ENCODE results near the gene CHRDL2. TPM values are rescaled to one million over a fixed set of nuclear protein-coding genes. Genes with fewer than 3 reads are reported as not detected.
"Not testable (repeated sequence)": the region's sequence is repeated elsewhere in the genome, so short reads cannot be mapped to it uniquely, and the experiment has no call there.

Gene CHRDL2
- total RNA-seq, 1 experiment from 2014 or later: 0.37 TPM

DNA sequence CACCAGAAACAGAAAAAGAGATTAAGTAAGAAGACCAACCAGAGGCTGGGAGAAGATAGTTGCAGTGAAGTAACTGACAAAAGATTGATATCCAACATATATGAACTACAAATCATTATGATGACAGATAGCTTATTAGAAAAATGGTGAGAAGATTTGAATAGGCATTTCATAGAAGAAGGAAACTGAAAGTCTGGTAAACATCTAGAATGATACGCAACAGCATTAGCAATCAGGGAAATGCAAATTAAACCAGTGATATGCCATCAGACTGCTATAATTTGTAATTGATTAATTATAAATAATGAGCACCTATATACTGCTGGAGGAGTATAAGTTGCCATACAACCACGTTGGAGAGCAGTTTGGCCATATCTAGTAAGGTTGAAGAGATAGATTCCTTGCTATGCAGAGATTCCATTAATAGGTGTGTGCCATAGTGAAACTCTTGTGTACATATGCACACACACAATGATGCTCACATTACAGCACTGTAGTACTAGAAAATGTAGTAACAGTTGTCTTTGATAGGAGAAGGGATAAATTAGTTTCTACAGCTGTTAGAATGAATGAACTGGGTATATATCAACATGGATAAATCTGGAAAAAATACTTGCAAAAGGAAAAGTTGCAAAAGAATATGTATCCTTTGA, 38.0 kb upstream of the CHRDL2 start:
- Mint-ChIP-seq H3K4me3 (no peak overlapping the region), H3K27me3 (ENCODE audit: low read depth) (no peaks in the 10 kb centered on the region), H3K27ac (no peak overlapping the region; the same call in 1 of the 2 replicates), H3K9me3 (no peaks in the 10 kb centered on the region), H3K4me1 (no peaks in the 10 kb centered on the region), H3K36me3 (no peaks in the 10 kb centered on the region)
- POLR2A ChIA-PET: no interaction called here
- CTCF ChIA-PET: interaction anchor here (1.1 to 1.8 kb wide), 2 partner anchors 30 to 67 kb away, joined by 3 to 6 read pairs; no protein-coding TSS in a partner anchor
- TF ChIP-seq ZNF121 (CRISPR knock-in tag; IDR thresholded peaks at IDR 0.05) (no peak), ZNF416 (CRISPR knock-in tag; IDR thresholded peaks at IDR 0.05) (no peak), ZNF671 (CRISPR knock-in tag; IDR thresholded peaks at IDR 0.05) (no peak), KAT7 (CRISPR knock-in tag; IDR thresholded peaks at IDR 0.05; ENCODE audit: borderline replicate concordance) (no peak), SP1 (CRISPR knock-in tag; conservative IDR thresholded peaks at IDR 0.05) (no peak), FOXP1 (CRISPR knock-in tag; IDR thresholded peaks at IDR 0.05; ENCODE audit: borderline replicate concordance) (no peak)
- TF ChIP-seq, protein P1, sequence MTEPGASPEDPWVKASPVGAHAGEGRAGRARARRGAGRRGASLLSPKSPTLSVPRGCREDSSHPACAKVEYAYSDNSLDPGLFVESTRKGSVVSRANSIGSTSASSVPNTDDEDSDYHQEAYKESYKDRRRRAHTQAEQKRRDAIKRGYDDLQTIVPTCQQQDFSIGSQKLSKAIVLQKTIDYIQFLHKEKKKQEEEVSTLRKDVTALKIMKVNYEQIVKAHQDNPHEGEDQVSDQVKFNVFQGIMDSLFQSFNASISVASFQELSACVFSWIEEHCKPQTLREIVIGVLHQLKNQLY (CRISPR knock-in tag; IDR thresholded peaks at IDR 0.05): no peak
- TF ChIP-seq, protein P2, sequence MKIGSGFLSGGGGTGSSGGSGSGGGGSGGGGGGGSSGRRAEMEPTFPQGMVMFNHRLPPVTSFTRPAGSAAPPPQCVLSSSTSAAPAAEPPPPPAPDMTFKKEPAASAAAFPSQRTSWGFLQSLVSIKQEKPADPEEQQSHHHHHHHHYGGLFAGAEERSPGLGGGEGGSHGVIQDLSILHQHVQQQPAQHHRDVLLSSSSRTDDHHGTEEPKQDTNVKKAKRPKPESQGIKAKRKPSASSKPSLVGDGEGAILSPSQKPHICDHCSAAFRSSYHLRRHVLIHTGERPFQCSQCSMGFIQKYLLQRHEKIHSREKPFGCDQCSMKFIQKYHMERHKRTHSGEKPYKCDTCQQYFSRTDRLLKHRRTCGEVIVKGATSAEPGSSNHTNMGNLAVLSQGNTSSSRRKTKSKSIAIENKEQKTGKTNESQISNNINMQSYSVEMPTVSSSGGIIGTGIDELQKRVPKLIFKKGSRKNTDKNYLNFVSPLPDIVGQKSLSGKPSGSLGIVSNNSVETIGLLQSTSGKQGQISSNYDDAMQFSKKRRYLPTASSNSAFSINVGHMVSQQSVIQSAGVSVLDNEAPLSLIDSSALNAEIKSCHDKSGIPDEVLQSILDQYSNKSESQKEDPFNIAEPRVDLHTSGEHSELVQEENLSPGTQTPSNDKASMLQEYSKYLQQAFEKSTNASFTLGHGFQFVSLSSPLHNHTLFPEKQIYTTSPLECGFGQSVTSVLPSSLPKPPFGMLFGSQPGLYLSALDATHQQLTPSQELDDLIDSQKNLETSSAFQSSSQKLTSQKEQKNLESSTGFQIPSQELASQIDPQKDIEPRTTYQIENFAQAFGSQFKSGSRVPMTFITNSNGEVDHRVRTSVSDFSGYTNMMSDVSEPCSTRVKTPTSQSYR (CRISPR knock-in tag; IDR thresholded peaks at IDR 0.05): no peak
- TF ChIP-seq, protein P3, sequence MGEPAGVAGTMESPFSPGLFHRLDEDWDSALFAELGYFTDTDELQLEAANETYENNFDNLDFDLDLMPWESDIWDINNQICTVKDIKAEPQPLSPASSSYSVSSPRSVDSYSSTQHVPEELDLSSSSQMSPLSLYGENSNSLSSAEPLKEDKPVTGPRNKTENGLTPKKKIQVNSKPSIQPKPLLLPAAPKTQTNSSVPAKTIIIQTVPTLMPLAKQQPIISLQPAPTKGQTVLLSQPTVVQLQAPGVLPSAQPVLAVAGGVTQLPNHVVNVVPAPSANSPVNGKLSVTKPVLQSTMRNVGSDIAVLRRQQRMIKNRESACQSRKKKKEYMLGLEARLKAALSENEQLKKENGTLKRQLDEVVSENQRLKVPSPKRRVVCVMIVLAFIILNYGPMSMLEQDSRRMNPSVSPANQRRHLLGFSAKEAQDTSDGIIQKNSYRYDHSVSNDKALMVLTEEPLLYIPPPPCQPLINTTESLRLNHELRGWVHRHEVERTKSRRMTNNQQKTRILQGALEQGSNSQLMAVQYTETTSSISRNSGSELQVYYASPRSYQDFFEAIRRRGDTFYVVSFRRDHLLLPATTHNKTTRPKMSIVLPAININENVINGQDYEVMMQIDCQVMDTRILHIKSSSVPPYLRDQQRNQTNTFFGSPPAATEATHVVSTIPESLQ (CRISPR knock-in tag; IDR thresholded peaks at IDR 0.05): no peak
- DNase-seq (ENCODE audit: low spot score): no peak
- no peak for ATAC-seq

DNA sequence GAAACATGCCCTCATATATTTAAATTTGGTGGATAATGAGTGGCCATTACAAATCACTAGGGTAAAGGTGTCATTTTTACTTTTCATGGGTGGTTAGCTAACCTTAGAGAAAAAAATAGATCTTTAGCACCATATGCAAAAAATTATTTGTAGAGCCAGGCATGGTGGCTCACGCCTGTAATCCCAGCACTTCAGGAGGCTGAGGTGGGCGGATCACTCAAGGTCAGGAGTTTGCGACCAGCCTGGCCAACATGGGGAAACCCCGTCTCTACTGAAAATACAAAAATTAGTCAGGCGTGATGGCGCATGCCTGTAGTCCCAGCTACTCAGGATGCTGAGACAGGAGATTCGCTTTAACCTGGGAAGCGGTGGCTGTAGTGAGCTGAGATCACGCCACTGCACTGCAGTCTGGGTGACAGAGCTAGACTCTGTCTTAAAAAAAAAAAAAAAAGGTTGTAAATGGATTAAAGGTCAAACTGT, 37.0 kb upstream of the CHRDL2 start:
- ChIA-PET POLR2A (interaction anchor here (0.6 kb wide), 1 partner anchor 276 kb away, joined by 4 read pairs; no protein-coding TSS in a partner anchor), CTCF (interaction anchor here (1.1 kb wide), 1 partner anchor 29 kb away, joined by 3 read pairs; no protein-coding TSS in a partner anchor)
- H3K36me3 Mint-ChIP-seq; H3K27me3 Mint-ChIP-seq (ENCODE audit: low read depth); DNase-seq (ENCODE audit: low spot score); H3K4me1 Mint-ChIP-seq; H3K4me3 Mint-ChIP-seq; H3K9me3 Mint-ChIP-seq; ATAC-seq; H3K27ac Mint-ChIP-seq: not testable (repeated sequence)

DNA sequence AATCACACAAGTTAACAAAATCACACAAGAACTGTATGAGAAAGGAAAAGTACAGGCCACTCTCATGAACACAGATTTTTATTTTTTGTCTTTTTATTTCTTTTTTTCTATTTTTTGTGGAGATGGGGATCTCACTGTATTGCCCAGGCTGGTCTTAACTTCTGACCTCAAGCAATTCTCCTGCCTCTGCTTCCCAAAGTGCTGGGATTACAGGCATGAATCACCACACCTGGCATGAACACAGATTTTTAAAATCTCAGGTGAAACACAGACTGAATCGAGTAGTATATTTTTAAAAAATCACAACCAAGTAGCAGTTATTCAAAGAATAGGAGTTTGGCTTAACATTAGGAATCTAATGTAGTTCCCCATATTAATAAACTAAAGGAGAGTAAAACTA, 35.7 kb upstream of the CHRDL2 start:
- CTCF ChIA-PET: no interaction called here
- POLR2A ChIA-PET: no interaction called here
- Mint-ChIP-seq H3K9me3 (no peaks in the 10 kb centered on the region), H3K4me1 (peaks cover 3% of the 10 kb centered on the region; the same call in 1 of the 2 replicates), H3K36me3 (peaks cover 9% of the 10 kb centered on the region; the same call in 1 of the 2 replicates), H3K4me3 (no peak overlapping the region), H3K27ac (no peak overlapping the region), H3K27me3 (ENCODE audit: low read depth) (no peaks in the 10 kb centered on the region)
- DNase-seq (ENCODE audit: low spot score) (no peak), ATAC-seq (no peak)
- TF ChIP-seq ZNF396 (CRISPR knock-in tag; IDR thresholded peaks at IDR 0.05; ENCODE audit: borderline replicate concordance) (no peak), SMAD4 (CRISPR knock-in tag; IDR thresholded peaks at IDR 0.05) (no peak), NR1H2 (CRISPR knock-in tag; IDR thresholded peaks at IDR 0.05) (no peak), MYBL2 (CRISPR knock-in tag; IDR thresholded peaks at IDR 0.05) (no peak), TCF7 (CRISPR knock-in tag; IDR thresholded peaks at IDR 0.05; ENCODE audit: low read depth) (no peak), PRRX2 (CRISPR knock-in tag; IDR thresholded peaks at IDR 0.05) (no peak), EMX1 (CRISPR knock-in tag; IDR thresholded peaks at IDR 0.05) (no peak), ZNF423 (CRISPR knock-in tag; IDR thresholded peaks at IDR 0.05) (no peak), OVOL2 (CRISPR knock-in tag; IDR thresholded peaks at IDR 0.05; ENCODE audit: borderline replicate concordance) (no peak), ZNF416 (CRISPR knock-in tag; IDR thresholded peaks at IDR 0.05) (no peak)
- TF ChIP-seq, protein P4, sequence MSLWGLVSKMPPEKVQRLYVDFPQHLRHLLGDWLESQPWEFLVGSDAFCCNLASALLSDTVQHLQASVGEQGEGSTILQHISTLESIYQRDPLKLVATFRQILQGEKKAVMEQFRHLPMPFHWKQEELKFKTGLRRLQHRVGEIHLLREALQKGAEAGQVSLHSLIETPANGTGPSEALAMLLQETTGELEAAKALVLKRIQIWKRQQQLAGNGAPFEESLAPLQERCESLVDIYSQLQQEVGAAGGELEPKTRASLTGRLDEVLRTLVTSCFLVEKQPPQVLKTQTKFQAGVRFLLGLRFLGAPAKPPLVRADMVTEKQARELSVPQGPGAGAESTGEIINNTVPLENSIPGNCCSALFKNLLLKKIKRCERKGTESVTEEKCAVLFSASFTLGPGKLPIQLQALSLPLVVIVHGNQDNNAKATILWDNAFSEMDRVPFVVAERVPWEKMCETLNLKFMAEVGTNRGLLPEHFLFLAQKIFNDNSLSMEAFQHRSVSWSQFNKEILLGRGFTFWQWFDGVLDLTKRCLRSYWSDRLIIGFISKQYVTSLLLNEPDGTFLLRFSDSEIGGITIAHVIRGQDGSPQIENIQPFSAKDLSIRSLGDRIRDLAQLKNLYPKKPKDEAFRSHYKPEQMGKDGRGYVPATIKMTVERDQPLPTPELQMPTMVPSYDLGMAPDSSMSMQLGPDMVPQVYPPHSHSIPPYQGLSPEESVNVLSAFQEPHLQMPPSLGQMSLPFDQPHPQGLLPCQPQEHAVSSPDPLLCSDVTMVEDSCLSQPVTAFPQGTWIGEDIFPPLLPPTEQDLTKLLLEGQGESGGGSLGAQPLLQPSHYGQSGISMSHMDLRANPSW (CRISPR knock-in tag; conservative IDR thresholded peaks at IDR 0.05; ENCODE audit: low read depth): no peak
- TF ChIP-seq, protein P5, sequence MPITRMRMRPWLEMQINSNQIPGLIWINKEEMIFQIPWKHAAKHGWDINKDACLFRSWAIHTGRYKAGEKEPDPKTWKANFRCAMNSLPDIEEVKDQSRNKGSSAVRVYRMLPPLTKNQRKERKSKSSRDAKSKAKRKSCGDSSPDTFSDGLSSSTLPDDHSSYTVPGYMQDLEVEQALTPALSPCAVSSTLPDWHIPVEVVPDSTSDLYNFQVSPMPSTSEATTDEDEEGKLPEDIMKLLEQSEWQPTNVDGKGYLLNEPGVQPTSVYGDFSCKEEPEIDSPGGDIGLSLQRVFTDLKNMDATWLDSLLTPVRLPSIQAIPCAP (CRISPR knock-in tag; IDR thresholded peaks at IDR 0.05): no peak
- TF ChIP-seq, protein P6, sequence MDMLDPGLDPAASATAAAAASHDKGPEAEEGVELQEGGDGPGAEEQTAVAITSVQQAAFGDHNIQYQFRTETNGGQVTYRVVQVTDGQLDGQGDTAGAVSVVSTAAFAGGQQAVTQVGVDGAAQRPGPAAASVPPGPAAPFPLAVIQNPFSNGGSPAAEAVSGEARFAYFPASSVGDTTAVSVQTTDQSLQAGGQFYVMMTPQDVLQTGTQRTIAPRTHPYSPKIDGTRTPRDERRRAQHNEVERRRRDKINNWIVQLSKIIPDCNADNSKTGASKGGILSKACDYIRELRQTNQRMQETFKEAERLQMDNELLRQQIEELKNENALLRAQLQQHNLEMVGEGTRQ (CRISPR knock-in tag; IDR thresholded peaks at IDR 0.05): no peak
- TF ChIP-seq, protein P7, sequence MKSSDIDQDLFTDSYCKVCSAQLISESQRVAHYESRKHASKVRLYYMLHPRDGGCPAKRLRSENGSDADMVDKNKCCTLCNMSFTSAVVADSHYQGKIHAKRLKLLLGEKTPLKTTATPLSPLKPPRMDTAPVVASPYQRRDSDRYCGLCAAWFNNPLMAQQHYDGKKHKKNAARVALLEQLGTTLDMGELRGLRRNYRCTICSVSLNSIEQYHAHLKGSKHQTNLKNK (CRISPR knock-in tag; IDR thresholded peaks at IDR 0.05): no peak

Data from WTC11 (cell line).